DMS79 treated with DMSO at 0.1 percent for 48 hours (cell line): ENCODE measurements around the gene CDK14.
"Not testable (repeated sequence)": the region's sequence is repeated elsewhere in the genome, so short reads cannot be mapped to it uniquely, and the experiment has no call there.

Experiments used
- DNase-seq: peaks from one replicate; lab custom pipeline; 2025; lab: John Stamatoyannopoulos, UW

CDK14 gene

DNA sequence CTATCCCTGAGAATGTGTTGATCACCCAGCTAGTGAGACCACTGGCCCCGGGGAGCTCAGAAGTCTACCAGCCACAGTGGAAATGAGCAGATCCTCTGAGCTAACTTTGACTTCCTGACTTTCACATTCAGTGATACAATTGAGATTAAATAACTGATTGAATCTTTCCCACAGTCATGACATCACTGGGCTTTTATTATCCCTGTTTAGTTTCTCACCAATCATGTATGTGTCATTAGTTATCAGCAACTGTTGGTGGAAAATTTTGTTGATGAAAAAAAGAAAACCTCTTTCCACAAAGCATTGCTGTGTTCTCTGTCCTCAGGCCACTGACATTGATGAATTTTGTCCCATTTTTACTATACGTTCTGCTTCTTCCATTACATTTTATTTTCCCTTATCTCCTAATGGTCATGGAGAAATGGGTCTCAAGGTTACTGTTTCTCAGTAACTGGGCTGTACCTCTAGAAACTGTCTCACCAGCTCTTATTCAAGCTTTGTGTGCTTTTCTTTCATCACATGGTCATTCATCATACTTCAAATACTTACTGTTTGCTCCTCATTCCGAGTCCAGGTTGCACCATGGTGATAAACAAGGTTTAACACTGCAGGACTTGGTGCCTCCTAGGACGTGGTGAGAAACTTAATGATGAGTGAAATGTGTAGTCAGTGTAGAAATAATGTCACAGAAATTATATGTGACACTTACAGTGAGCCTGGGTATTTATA is 304.7 kb downstream of the CDK14 start:
- no peak for DNase-seq

- no peak for DNase-seq
These were observed 307.7 kb downstream of the CDK14 start for GRCh38 chr7:90903841-90904240.

- no peak for DNase-seq
These were observed 314.0 kb downstream of the CDK14 start for GRCh38 chr7:90910136-90910535.

- DNase-seq: no peak
These were observed 320.2 kb downstream of the CDK14 start for GRCh38 chr7:90916319-90916718.

DNA sequence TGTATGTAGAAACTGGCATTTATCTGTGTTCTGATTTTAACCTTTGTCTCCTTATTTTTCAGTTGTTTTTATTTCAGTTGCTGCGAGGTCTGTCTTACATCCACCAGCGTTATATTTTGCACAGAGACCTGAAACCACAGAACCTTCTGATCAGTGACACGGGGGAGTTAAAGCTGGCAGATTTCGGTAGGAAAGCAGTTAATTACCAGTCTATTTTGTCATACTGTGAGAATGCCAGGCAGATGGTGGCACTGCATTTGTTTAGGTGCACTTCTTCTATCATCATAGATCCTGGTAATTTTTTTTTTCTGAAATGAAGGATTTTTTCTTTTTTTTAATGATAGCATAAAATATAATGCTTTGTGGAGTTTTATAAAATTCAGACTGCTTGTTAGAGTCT is 321.4 kb downstream of the CDK14 start:
- DNase-seq: no peak

- DNase-seq: no peak
These were observed 322.2 kb downstream of the CDK14 start for GRCh38 chr7:90918303-90918702.

DNA sequence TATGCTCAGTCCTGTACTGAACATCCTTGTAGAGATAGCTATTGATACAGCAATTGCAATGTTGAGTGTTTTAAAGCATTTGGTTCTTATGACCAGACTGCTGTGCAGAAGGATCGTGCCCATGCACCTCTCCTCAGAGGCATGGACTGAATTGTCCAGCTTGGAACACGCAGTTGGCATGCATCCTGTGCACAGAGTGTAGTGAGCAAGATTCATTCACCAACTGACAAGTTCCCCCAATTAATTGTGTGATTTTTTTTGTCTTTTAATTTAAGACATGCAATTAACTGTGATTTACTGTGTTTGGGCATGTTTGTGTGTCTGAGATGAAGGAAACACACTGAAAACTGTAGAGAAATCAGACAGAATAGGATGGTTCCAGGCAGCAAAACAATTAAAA is 323.7 kb downstream of the CDK14 start:
- DNase-seq: no peak

GRCh38 chr7:90920336-90920735 is 324.2 kb downstream of the CDK14 start:
- DNase-seq: no peak

DNA sequence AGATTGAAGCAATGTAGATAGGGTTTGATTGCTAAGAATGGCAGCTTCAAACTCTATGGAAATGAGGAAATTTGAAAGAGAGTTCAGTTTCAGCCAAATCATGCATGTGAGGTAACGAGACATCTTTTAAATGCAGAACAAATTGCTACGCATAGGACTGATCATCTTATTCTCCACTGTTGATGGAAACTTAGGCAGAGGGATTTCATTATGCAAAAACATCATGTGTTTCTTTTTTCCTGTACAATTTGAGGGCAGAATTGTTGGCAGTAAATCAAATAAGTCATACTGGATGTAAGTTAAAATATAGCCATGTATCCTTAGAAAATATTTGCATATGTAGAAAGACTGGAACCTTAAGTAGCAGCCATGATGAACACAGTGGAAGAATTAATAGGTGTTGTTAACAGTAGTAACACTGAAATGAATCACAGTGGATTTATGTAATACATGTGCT is 327.4 kb downstream of the CDK14 start:
- DNase-seq: no peak

GRCh38 chr7:90928700-90929424 is 332.7 kb downstream of the CDK14 start:
- not testable (repeated sequence) for DNase-seq

- DNase-seq: peak; percentile 7
These were observed 336.1 kb downstream of the CDK14 start for GRCh38 chr7:90931986-90932916.

DNA sequence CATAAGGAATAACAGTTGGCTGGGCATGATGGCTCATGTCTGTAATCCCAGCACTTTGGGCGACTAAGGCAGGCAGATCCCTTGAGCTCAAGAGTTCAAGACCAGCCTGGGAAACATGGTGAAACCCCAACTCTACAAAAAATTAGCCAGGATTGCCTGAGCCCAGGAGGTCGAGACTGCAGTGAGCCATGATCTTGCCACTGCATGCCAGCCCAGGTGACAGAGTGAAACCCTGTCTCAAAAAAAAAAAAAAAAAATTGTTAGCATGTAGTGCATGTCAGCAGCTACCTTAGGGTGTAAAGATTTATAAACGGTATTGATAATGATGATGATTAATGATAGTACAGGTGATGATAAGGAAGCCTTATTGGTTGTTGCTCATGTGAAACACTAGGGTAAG is 336.9 kb downstream of the CDK14 start:
- no peak for DNase-seq

DNA sequence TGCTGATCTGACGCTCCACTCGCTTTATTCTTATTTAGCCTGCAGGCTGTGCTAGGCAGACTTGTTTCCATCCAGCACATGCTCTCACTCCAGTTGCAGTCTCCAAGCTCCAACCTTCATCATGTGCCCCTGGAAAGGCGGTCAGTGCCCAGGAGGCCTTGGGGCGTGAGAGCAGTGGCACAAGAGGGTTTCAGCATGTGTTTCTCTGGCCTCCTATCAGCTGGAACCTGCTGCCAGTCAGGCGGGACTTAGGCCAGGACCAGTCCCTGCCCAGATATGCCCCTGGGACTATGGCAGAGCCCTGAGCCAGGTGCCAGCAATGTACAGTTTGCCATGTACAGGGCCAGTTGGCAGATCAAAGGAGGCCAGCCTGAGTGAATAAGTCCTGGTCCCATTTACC is 337.9 kb downstream of the CDK14 start:
- no peak for DNase-seq

GRCh38 chr7:90938371-90938770 is 342.2 kb downstream of the CDK14 start:
- no peak for DNase-seq

GRCh38 chr7:90939666-90940065 is 343.5 kb downstream of the CDK14 start:
- no peak for DNase-seq

GRCh38 chr7:90944021-90944420 is 347.9 kb downstream of the CDK14 start:
- DNase-seq: no peak

DNA sequence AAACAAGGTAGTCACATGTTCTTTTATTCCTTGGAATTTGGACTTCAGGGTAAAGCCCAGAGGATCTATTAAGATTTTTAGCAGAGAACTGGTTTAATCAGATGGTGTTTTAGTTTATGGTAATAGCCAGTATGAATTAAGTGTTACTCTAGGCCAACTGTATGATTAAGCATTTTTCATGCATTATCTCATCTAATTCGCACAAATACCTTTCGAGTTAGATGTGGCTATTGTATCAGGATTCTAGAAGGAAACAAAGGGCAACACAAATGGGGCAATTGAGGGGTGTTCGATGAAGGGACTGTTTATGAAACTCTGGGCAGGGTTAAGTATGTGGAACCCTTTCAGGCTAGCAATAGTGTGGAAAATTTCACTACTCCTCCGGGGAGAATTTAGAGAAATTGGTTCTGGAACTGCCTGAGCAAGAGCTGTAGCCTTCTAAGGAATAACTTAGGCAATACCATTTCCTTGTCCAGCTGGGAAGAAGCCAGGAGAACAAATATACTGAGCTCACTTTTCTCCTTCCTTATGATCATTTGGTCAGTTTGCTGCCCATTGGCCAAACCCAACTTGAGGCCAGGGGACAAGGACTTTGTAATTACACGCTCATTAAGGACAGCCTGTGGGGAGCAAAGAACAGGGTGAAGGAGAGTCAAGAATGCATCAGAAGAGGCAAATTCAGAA is 349.1 kb downstream of the CDK14 start:
- no peak for DNase-seq

DNA sequence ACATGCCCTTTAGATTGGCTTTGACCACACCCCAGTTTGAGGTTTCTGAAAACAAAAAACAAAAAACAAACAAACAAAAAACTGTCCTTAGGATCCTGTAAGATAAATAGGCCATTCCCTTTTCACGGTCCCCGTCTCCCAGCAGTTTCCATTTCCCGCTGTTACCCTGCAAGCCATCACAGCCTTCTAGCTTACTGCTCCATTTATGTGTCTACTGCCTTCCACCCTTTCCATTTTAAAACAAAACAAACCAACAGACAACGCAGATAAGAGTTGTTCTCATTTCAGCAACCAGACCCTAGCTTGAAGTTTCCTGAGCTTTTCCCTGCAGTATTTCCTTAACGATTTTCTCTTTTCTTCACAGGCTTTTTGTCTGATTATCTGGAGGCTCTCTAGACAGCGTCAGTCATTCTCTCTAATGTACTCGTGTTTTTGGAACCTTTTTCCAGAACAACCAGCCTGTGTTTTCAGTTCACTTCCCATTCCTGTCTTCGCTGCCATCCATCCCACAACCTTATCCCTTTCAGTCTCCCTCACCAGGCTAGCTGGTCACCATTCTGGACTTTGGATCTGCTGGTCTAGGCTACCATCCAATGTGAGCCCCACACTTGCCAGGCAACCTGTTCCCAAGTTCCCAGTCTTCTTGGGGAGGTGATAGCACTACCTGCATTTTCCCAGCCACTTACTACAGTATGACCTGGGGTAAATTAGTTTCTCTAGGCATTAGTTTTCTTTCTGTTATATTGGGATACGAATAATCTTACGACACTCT is 350.8 kb downstream of the CDK14 start:
- no peak for DNase-seq

DNA sequence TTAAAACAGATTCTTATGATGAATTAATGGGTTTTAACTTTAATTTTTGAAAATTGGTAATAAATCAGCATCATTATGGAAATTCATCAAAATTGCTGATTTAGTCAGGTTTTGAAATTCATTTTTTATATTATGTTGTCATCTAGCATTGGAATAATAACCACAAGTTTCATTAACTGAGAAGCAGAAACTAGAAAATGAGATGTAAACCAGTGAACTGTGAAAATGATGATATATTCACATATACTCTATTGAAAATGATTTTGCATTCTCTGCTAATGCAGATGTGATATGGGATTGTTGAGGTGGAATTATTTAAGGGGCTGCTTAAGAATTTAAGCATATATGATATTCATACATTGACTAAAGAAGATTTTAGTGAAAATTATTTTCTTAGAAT is 352.0 kb downstream of the CDK14 start:
- no peak for DNase-seq

- no peak for DNase-seq
These were observed 355.1 kb downstream of the CDK14 start for GRCh38 chr7:90951229-90951628.
